Measurements from ENCODE around the gene HK3. TPM values are rescaled to one million over a fixed set of nuclear protein-coding genes. Genes with fewer than 3 reads are reported as not detected.

HK3 gene, protein sequence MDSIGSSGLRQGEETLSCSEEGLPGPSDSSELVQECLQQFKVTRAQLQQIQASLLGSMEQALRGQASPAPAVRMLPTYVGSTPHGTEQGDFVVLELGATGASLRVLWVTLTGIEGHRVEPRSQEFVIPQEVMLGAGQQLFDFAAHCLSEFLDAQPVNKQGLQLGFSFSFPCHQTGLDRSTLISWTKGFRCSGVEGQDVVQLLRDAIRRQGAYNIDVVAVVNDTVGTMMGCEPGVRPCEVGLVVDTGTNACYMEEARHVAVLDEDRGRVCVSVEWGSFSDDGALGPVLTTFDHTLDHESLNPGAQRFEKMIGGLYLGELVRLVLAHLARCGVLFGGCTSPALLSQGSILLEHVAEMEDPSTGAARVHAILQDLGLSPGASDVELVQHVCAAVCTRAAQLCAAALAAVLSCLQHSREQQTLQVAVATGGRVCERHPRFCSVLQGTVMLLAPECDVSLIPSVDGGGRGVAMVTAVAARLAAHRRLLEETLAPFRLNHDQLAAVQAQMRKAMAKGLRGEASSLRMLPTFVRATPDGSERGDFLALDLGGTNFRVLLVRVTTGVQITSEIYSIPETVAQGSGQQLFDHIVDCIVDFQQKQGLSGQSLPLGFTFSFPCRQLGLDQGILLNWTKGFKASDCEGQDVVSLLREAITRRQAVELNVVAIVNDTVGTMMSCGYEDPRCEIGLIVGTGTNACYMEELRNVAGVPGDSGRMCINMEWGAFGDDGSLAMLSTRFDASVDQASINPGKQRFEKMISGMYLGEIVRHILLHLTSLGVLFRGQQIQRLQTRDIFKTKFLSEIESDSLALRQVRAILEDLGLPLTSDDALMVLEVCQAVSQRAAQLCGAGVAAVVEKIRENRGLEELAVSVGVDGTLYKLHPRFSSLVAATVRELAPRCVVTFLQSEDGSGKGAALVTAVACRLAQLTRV
- not detected in 2 replicates for total RNA-seq

DNA sequence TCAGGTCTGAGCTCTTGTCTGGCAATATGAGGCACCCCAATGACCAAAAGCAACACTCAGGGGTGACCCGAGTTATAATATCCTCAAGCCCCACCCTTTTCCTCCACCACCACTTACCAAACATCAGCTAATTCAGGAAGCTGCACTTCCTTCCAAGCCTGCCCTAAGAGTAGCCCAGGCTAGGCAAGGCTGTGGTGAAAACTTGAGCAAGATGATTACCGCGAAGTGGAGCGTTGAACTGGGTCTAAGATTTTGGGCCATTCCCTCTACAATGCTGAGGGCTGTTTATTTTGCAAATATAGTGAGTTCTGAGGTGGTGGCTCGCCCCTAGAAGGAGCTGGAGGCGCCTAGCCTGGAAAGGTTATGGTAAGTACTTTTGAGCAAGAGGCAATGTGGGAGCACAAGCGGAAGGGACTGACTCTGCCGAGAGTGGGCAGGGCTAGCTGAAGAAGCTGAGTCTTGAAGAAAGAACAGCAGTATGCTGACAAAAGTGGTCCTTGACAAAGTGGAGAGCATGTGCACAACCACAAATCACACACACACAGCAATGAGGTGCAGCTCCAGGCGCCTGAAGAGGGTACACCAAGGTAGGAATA lies at the start of gene HK3:
TSS of gene HK3 (minus strand) at position 51 of the 596 bp plus-strand sequence. CDS start 3,187 bp downstream, outside the sequence.
- TF ChIP-seq, protein P1, sequence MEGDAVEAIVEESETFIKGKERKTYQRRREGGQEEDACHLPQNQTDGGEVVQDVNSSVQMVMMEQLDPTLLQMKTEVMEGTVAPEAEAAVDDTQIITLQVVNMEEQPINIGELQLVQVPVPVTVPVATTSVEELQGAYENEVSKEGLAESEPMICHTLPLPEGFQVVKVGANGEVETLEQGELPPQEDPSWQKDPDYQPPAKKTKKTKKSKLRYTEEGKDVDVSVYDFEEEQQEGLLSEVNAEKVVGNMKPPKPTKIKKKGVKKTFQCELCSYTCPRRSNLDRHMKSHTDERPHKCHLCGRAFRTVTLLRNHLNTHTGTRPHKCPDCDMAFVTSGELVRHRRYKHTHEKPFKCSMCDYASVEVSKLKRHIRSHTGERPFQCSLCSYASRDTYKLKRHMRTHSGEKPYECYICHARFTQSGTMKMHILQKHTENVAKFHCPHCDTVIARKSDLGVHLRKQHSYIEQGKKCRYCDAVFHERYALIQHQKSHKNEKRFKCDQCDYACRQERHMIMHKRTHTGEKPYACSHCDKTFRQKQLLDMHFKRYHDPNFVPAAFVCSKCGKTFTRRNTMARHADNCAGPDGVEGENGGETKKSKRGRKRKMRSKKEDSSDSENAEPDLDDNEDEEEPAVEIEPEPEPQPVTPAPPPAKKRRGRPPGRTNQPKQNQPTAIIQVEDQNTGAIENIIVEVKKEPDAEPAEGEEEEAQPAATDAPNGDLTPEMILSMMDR (IDR thresholded peaks at IDR 0.05; ENCODE audit: insufficient read depth, low read depth, low read length) = no peak
- DNase-seq (ENCODE audit: low read depth) = no peak
- no peak within 1 kb of the TSS for H3K4me3 ChIP-seq (ENCODE audit: low read depth, low read length)

DNA sequence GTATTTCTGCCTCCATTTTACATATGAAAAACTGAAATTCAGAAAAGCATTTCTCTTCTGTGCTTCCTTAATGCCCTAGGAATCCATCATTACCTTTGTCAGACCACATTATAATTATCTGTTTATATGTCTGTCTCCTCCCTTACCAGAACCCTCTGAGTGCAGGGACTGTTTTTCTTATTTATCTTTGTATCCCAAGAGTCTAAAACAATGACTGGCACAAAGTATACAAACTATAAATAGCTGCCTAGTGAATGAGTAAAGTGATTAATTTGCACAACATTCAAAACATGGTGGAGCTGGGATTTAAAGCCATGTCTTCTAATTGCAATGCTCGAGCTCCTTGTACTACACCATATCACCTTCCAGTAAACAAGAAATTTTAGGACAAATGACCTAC lies 49.3 kb upstream of the HK3 start:
- TF ChIP-seq, protein P1 (IDR thresholded peaks at IDR 0.05; ENCODE audit: insufficient read depth, low read depth, low read length) = no peak
- H3K4me3 ChIP-seq (ENCODE audit: low read depth, low read length) = no peak overlapping the region
- DNase-seq (ENCODE audit: low read depth) = peak; percentile 25

DNA sequence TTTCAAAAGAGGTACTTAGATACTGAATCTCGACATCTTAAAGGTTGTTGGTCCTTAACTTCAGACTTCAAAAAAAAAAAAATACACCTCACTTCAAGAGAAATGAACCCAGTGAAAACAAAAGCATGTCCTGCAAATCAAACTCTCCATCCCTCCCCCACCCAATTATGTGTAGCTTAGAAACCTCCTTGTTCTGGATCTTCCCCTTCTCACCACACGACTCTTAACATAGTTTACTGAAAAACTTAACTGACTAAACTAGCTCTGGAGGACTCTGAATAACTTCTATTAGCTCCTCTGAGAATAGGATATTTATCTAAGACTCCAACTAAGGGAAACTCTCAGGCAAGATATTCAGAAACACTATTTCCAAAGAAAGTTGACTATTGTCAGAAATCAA lies 48.7 kb upstream of the HK3 start:
- DNase-seq (ENCODE audit: low read depth) = no peak
- no peak overlapping the region for H3K4me3 ChIP-seq (ENCODE audit: low read depth, low read length)
- TF ChIP-seq, protein P1 (IDR thresholded peaks at IDR 0.05; ENCODE audit: insufficient read depth, low read depth, low read length) = no peak

DNA sequence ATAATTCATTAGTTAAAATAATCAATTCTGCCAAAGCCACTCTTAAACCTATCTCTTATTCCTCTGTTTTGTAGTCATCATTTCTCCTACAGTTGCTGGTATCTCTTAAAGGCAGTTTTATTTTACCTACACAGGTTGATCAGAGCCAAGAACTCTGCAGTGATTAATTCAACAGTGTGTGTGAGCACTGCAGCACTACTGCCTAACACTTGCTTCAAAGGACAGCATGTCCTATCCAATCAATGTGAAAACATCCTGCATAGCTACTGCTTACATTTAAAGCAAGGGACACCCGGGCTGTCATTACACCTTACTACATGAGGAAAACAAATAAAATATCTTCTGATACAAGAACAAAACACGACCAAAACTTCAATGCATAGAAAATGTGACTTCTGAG lies 45.1 kb upstream of the HK3 start:
- TF ChIP-seq, protein P1 (IDR thresholded peaks at IDR 0.05; ENCODE audit: insufficient read depth, low read depth, low read length) = no peak
- DNase-seq (ENCODE audit: low read depth) = no peak
- H3K4me3 ChIP-seq (ENCODE audit: low read depth, low read length) = no peak overlapping the region

DNA sequence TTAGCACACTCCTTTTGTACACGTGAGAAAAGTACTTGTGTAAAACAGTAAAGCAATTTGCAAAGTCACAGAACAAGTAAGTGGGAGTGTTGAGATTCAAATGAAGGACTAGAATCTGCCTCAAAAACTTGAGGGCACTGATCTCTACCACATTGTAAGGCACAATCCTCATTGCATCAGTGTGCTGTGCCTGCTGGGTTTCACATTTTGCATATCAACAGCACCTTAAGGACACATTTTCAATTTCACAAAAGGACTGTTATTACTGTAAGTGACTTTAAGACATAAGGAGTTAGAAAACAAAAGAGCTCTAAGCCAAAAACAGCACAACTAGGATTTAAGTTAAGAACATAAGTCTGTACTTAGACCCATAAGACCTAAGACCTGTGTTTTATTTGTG lies 44.7 kb upstream of the HK3 start:
- DNase-seq (ENCODE audit: low read depth) = no peak
- TF ChIP-seq, protein P1 (IDR thresholded peaks at IDR 0.05; ENCODE audit: insufficient read depth, low read depth, low read length) = no peak
- H3K4me3 ChIP-seq (ENCODE audit: low read depth, low read length) = no peak overlapping the region

DNA sequence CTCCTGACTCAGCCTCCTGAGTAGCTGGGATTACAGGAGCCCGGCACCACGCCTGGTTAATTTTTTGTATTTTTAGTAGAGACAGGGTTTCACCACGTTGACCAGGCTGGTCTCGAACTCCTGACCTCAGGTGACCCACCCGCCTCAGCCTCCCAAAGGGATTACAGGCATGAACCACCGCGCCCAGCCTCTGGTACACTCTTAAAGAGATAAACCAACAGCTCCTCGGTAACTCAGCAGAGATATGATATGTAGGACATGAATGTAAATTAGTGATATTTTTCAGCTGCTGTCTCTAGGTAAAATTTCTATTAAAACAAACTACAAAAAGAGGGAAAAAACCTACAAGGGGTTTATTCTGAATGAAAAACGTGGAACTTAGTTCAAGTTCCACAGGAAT lies 42.8 kb upstream of the HK3 start:
- TF ChIP-seq, protein P1 (IDR thresholded peaks at IDR 0.05; ENCODE audit: insufficient read depth, low read depth, low read length) = no peak
- no peak for DNase-seq (ENCODE audit: low read depth)
- no peak overlapping the region for H3K4me3 ChIP-seq (ENCODE audit: low read depth, low read length)

Measured in fibroblast of villous mesenchyme (primary cell).